GM19025 (cell line): ENCODE data around the gene TMEM132C.

ENCODE experiments used
- ATAC-seq: cut with Tn5 transposase; IDR thresholded peaks from one replicate; pipeline ENCODE4 v1.9.1; 2021; ENCODE audit warnings: mild to moderate bottlenecking, low read depth, moderate library complexity; ENCODE audit not compliant: unreplicated experiment

TMEM132C gene

DNA sequence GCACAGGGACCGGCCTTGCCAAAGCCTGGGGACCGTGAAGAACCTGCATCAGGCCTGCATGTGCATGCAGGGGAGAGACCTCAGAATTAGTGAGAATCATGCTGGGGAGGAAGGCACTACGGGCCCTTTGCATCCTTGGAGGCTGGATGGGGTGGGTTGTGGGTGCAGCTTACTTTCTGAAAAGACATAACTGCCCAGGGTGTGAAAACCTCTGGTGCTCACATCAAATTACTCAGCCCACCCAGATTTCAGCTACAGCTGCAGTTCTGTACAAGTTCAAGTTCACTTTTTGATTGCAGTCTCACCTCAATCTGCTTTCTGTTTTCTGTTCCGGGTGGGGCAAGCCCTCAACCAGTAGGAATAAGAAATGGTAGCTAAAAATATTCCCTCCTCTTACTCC, 426.1 kb downstream of the TMEM132C start:
- no peak for ATAC-seq

DNA sequence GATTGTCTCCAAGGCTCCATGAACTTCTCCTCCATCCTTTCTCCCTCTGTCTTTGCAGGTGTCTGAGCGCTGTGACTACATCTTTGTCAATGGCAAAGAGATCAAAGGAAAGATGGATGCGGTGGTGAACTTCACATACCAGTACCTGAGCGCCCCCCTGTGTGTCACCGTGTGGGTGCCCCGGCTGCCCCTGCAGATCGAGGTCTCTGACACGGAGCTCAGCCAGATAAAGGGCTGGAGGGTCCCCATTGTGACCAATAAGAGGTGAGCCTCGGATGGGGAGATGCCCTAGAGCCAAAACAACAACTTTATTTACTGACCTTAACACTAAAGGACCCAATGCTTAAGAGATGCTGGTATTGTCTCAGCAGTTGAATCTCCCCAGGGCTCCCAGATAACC, 426.8 kb downstream of the TMEM132C start:
- no peak for ATAC-seq

DNA sequence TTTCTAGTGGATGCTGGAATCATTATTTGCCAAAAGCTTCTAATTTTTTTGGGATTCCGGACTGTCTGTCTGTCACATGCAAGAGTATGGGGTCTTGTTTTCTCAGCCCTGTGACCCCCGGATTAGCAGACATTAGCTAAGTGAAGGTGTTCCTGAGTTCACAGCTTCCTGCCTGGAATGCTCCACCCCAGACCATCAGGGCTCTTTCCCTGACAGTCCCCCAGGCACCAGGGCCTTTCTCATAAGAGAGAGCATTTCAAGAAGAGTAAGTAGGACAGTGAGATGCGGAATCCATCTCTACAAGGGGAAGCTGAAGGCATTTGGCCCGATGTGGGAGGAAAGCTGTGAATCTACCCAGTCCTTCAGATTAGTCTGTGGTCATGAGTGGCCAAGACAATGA, 427.5 kb downstream of the TMEM132C start:
- ATAC-seq = no peak

DNA sequence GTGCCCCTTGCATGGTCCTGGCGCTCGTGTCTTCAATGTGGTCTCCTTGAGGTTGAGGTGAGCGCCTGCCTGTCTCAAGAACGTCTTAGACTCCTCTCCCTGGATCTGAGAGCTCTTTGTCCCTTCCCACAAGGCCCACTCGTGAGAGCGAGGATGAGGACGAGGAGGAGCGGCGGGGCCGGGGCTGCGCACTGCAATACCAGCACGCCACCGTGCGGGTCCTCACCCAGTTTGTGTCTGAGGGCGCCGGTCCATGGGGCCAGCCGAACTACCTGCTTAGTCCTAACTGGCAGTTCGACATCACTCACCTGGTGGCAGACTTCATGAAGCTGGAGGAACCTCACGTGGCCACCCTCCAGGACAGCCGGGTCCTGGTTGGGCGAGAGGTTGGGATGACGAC, 428.7 kb downstream of the TMEM132C start:
- ATAC-seq = no peak

DNA sequence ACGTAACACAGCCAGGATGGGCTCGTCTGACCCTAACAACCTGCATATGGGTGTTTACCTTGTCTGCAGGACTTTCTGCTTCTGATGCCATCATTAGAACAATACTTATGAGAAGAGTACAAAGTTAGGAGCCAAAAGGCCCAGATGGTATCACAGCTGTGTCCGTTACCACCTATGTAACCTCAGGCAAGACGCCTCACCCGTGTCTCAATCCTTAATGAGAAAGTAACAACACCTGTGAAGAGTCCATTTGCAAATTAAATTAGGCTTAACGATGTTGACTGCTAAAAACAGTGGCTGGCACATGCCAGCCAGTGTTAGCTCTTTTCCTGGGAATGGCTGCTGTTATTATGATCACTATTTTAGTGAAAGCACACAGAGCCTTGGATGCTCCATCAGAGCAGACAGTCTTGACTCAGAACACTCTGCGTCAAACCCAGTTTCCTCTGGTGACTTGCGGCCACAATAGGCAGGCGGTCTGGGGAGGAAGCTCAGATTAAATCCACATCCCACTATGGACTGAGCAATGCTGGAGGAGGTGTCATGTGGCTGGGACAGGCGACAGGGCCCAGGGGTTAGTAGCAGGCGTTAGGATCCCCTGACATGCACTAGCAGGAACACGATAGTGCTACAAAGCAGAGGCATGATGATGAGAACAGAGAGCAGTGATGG, 431.5 kb downstream of the TMEM132C start:
- no peak for ATAC-seq

DNA sequence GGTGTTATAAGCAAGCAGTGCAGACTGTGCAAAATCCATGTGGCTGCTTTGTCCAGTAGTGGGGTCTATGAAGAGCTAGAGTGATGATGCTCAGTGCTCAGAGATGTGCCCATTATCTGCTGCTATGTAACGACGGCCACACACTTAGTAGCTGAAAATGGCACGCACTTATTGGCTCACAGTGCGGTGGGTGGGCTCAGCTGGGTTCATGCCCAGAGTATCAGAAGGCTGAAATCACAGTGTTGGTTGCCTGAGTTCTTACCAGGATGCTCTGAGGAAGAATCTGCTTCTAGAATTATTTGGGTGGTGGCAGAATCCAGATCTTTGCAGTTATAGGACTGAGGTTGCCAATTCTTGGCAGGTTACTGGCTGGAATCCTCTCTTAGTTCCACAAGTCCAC, 432.1 kb downstream of the TMEM132C start:
- no peak for ATAC-seq

DNA sequence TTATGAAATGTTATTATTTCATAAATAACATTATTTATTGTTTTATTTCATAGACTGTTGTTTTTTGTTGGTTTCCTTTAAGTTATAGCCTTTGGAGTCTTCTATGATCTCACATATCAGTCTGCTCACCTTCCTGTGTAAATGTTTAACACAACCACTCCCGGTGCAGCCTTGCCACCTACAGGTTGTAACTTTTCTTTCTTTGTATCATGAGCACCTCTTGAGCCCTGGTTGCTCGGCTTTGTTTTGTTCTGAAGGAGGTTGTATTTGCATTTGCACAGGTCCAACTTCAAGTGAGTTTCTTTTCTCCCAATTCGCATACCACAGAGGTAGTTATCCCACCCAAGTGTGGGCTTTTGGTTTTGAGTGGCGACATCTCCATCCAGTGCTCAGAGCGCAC, 435.4 kb downstream of the TMEM132C start:
- ATAC-seq = no peak

DNA sequence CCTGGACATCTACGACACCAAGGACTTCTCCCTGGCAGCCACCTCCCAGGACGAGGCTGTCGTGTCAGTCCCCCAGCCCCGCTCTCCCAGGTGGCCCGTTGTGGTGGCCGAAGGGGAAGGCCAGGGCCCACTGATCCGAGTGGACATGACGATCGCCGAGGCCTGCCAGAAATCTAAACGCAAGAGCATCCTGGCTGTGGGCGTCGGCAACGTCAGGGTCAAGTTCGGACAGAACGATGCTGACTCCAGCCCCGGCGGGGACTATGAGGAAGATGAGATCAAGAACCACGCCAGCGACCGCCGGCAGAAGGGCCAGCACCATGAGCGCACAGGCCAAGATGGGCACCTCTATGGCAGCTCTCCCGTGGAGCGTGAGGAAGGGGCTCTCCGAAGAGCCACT, 438.2 kb downstream of the TMEM132C start:
- ATAC-seq = no peak

DNA sequence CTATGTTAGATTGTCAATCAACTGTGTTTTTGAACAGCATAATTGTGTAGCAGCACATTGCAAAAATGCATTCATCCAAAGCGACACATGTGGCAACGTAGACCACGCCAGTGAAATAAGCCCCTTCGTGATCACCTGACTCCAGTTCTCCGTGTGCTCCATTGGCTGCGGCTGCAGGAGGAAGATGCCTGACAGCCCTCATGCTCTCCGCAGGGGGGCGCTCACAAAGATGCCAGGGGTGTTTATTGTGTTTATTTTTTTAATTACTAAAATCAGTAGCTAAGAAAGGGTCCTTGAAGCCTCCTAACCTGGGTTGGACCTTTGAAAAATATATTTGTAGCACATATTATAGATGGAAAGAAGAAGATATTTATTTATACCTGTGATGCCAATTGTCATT, 440.5 kb downstream of the TMEM132C start:
- no peak for ATAC-seq

DNA sequence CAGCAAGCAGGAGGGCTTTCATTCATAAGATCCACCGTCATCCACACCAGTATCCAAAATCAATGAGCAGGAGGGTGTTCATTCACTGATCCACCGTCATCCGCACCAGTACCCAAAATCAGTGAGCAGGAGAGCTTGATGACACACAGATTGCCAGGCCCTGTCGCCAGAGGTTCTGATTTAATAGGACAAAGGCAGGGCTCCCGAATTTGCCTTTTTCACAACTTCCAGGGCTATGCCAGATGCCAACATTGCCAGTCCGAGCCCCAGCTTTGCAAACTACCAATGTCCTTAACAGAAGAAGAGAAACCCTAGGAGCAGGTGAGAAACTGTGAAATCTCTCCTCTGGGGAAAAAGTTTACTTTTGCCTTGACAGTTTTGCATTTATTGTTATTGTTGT, 441.8 kb downstream of the TMEM132C start:
- no peak for ATAC-seq

DNA sequence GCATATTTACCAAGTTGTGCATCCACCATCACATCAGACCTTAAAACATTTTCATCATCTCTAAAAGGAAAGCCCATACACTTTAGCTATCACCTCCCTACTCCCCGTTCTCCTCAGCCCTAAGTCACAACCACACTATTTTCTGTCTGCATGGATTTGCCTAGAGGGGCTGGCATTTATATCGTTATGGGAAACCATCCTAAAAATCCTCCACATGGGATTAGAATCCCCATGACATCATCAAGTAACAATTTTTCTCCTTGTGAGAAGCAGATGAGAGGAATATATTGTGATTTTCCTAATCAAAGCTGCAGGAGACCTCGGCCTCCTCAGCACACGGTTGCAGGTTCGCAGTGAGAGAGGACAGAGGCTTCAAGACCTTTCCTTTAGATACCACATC, 442.7 kb downstream of the TMEM132C start:
- no peak for ATAC-seq

DNA sequence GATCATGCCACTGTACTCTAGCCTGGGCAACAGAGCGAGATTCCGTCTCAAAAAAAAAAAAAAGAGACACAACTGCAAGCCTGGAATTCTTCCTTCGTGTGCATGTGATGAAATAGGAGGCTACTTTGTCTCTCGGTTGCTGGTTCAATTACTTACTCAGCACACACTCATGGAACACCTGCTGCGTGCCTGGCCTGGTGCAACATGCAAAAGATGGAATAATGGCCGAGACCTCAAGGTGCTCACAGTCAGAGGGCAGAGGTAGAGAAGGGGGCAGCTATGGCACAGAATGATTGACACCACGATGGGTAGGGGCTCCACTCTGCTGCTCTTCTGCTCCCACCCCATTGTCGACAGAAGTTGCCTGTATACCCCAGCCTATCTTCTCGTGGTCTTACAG, 444.5 kb downstream of the TMEM132C start:
- ATAC-seq = no peak

DNA sequence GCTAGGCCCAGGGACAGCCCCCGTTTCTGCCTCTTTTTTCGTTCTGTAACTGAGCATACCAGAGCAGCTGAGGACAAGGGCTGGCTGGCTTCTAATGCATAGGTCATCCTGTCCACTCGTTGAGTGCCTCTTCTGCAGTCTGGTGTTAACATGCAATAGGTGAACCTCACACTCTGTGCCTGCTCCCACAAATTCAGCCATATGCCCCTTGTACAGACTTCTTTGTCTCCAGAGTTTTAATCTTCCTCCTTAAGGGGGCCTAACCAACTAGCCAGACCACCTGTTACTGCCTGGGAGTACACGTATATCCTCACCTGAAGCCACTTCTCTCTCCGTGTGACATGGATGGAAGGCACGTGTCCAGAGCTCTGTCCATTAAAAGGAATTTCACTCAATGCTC, 445.7 kb downstream of the TMEM132C start:
- ATAC-seq = no peak

DNA sequence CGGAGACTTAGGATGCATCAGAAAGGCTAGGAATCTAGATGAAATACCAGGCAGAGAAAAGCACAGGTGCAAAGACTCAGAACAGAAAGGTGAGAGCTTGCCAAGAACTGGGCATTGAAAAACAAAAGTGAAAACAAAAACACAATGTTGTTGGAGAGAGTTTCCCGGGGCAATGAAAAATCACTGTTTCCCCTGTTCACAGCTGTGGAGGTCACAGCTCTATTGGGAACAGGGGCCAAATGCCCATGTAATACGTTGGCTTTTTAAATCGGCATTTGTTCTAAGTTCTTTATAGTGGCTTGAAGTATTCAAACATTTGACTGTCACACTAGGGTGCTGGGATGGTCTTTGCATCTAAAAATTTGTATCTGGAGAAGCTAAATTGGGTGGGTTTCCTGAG, 448.5 kb downstream of the TMEM132C start:
- ATAC-seq = no peak

DNA sequence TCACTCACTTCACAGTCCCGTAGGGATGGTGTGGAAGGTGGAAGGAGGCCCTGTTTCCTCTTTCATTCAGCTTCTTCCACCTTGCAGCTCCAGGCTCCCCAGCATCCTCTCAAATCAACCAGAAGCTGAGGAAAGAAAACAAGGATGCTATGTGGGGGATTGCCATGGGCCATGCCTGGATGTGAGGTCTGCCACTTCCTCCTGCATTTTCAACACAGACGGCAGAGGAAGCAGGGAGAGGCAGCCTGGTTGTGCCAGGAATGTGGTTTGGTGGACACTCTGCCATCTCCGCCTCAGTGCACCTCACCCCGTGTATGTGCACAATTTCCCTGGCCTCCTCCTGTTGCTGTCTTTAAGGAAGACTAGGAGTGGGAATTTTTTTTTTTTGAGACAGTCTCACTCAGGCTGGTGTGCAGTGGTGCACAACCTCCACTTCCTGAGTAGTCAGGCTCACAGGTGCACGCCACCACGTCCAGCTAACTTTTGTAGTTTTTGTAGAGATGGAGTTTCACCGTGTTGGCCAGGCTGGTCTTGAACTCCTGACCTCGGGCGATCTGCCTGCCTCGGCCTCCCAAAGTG, 457.6 kb downstream of the TMEM132C start:
- no peak for ATAC-seq

DNA sequence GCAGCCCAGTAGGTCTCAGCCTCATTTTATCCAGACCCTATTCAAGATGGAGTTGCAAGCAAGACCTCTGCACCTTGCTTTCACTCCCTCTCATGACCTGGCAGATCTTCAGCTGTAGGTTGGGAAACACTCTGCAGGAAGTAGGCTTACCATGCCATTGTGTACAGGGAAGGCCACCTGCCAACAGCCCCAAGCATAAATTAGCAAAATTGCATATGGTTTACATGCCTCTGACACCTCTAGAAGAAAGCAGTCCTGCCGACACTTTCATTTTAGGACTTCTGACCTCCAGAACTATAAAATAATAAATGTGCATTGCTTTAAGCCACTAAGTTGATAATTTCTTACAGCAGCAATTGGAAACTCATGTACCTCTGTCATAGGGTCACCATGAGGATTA, 459.9 kb downstream of the TMEM132C start:
- ATAC-seq = no peak

DNA sequence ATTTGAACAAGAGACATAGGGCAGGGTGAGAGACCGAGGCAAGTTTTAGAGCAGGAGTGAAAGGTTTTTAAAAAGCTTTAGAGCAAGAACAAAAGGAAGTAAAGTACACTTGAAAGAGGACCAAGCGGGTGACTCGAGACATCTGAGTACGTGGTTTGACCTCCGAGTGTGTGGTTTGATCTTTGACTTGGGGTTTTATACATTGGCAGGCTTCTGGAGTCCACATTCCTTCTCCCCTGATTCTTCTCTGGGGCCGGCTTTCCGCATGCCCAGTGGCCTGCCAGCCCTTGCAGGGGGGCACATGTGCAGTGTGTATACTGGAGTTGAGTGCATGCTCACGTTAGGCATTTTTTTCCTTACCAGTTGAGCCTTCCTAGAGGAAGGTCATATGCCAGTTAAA, 460.5 kb downstream of the TMEM132C start:
- no peak for ATAC-seq

DNA sequence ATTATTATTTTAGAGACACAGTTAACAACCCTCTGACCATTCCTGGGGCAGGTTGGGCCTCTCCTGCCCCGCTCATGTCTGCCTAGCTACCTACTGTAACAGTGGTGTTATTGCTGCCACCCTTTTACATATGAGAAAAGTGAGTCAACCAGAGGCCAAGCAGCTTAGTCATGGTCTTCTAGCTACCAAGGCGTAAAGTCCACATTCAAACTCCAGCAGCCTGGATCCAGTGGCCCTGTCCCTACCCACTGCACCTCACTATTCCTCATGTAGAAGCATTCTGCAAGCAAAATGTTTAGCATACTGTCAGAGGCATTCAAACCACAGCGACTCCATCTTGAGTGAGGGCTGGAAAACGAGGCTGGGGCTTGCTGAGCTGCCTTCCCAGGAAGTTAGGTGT, 461.0 kb downstream of the TMEM132C start:
- no peak for ATAC-seq

DNA sequence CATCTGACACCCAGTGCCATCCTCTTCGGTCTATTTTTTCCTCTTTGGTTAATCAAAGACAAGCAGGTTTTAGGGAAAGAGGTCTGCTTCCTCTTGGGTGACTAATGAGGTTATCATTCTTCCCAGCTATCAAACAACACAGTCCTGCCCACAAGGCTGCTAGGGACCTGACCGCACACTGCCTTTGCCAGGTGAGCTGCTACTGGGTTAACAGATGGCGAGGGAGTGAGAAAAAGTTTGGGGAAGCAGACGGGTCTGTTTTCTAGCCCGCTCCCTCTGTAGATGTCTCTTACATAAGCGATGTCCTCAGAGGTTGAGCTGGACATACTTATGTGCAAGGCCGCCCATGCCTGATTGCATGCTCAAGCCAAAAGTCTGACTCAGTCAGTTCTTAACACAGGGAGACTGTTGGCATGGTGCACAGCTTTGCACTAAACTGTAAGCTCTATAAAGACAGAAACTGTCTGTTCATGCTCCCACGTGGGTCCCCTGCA, 462.7 kb downstream of the TMEM132C start:
- no peak for ATAC-seq

DNA sequence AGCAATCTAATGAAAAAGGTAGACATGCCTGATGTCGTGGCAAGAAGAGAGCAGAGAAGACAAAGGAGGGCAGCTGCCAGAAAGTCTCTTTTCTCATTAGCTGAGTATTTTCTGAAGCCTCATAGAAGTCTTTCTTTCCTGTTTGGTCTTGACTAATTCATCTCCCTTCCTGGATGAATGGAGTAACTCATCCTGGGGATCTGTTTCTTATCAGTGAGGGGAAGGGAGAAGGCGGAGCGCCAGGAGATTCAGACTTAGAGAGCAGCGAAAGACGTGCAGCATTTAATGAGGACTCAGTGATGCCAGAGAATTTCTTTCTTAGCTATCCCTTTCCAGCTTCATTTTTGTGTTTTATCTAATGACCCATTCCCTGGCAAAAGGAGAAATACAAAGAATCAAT, 467.4 kb downstream of the TMEM132C start:
- ATAC-seq = no peak

DNA sequence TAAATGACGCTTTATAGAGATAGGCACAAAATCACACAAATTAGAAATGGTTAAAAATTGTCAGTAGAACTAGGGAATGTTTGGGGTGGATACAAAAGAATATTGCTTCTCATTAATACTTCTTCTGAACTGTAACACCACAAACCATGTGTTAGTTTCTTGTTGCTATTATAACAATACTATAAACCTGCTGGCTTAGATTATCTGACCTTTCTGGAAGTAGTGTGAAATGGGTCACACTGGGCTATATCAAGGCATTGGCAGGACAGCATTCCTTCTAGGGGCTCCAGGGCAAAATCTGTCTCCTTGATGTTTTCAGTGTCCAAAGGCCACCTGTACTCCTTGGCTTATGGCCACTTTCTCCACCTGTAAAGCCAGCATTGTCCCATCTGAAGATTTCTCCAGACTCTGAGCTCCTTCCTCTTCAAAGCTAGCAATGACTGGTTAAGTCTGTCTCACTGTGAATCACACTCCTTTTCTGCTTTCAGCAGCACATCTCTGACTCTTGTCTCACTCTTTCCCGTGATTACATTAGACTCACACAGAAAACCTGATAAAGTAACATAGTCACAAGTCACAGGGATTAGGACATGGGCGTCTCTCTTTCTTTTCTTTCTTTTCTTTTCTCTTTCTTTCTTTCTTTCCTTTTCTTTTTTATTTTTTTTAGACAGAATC, 470.5 kb downstream of the TMEM132C start:
- ATAC-seq = no peak

DNA sequence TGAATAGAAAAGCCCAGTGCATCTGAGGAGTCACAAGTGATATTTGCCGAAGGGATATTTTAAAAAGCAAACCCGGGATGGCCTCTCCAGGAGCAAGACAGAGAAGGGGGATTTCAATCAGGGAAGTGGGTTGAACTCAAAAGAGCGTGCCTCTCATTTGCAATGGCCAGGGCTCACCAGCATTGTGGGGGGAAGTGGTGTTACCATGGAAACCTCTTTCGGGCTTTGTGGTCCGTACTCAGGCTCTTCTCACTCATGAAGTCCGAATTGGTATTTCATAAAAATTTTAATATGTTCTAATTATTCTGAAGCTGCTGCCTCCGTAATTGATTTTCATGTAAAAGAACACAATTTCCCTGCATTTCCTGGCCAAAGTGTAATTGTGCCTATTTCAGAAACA, 476.9 kb downstream of the TMEM132C start:
- ATAC-seq = no peak
